MM.1S (cell line): Measurements from ENCODE around the gene C11orf91.

ENCODE experiments used
- DNase-seq: peaks from one replicate; pipeline ENCODE4 v3.0.0-alpha.2; 2015
- H2AFZ ChIP-seq: fragments of 300-600 bp; sonication (generic); 2 replicates; pipeline ENCODE4 v1.6.0; 2016; ENCODE audit warnings: antibody characterized with exemption, low read length
- H3F3A ChIP-seq: fragments of 300-600 bp; sonication (generic); 2 replicates; pipeline ENCODE4 v1.6.1; 2016; ENCODE audit warnings: mild to moderate bottlenecking, antibody characterized with exemption, low read length, moderate library complexity, mixed read lengths; ENCODE audit not compliant: insufficient read depth
- H3K27ac ChIP-seq: fragments of 300-600 bp; sonication (generic); 2 replicates; pipeline ENCODE4 v1.5.1; 2016; ENCODE audit warnings: mild to moderate bottlenecking, low read length
- H3K27me3 ChIP-seq: fragments of 300-600 bp; sonication (generic); replicated peaks from 2 replicates; pipeline ENCODE4 v1.6.0; 2016; ENCODE audit warnings: low read length; ENCODE audit not compliant: insufficient read depth
- H3K36me3 ChIP-seq: fragments of 300-600 bp; sonication (generic); replicated peaks from 2 replicates; pipeline ENCODE4 v1.6.1; 2016; ENCODE audit warnings: mild to moderate bottlenecking, low read length, mixed read lengths; ENCODE audit not compliant: insufficient read depth
- H3K4me1 ChIP-seq: fragments of 300-600 bp; sonication (generic); 2 replicates; pipeline ENCODE4 v1.6.1; 2016; ENCODE audit warnings: low read length, mixed read lengths
- H3K4me2 ChIP-seq: fragments of 300-600 bp; sonication (generic); 2 replicates; pipeline ENCODE4 v1.6.0; 2016; ENCODE audit warnings: low read depth, low read length
- H3K4me3 ChIP-seq: fragments of 300-600 bp; sonication (generic); 2 replicates; pipeline ENCODE4 v1.5.1; 2016; ENCODE audit warnings: low read length, mixed read lengths
- H3K79me2 ChIP-seq: fragments of 300-600 bp; sonication (generic); 2 replicates; pipeline ENCODE4 v1.6.1; 2016; ENCODE audit warnings: mixed run types, low read length, mixed read lengths
- H3K9ac ChIP-seq: fragments of 300-600 bp; sonication (generic); 2 replicates; pipeline ENCODE4 v1.6.1; 2016; ENCODE audit warnings: low read length, mixed read lengths
- H3K9me2 ChIP-seq: fragments of 300-600 bp; sonication (generic); replicated peaks from 2 replicates; pipeline ENCODE4 v1.6.1; 2016; ENCODE audit warnings: mild to moderate bottlenecking, low read length, mixed read lengths; ENCODE audit not compliant: insufficient read depth
- H3K9me3 ChIP-seq: fragments of 300-600 bp; sonication (generic); replicated peaks from 2 replicates; pipeline ENCODE4 v1.6.1; 2016; ENCODE audit warnings: mild to moderate bottlenecking, low read length, mixed read lengths; ENCODE audit not compliant: insufficient read depth
- H4K20me1 ChIP-seq: fragments of 300-600 bp; sonication (generic); 2 replicates; pipeline ENCODE4 v1.6.1; 2016; ENCODE audit warnings: mild to moderate bottlenecking, low read length, moderate library complexity, mixed read lengths; ENCODE audit not compliant: insufficient read depth
- CTCF ChIP-seq: fragments of 300-600 bp; sonication (generic); IDR thresholded peaks from 2 replicates; pipeline ENCODE4 v1.5.1; 2016; ENCODE audit warnings: antibody characterized with exemption, low read length, mixed read lengths
- EZH2 ChIP-seq: fragments of 300-600 bp; sonication (generic); optimal IDR thresholded peaks from 2 replicates; pipeline ENCODE3; 2017; ENCODE audit warnings: low read depth, mild to moderate bottlenecking, antibody characterized with exemption, low read length, mixed read lengths
- EZH2phosphoT487 ChIP-seq: fragments of 300-600 bp; sonication (generic); IDR thresholded peaks from 2 replicates; pipeline ENCODE4 v1.6.1; 2018; ENCODE audit warnings: antibody characterized with exemption, low read length

C11orf91 gene

GRCh38 chr11:33652930-33653329, 47.7 kb downstream of the C11orf91 start:
- H2AFZ ChIP-seq, result no peak overlapping the region
- H3F3A ChIP-seq, result peaks cover 7% of the 10 kb centered on the region; the same call in 1 of the 2 replicates
- no peak overlapping the region for H3K4me3 ChIP-seq
- H3K4me1 ChIP-seq, result peaks cover 35% of the 10 kb centered on the region
- TF ChIP-seq EZH2phosphoT487 (no peak), EZH2 (no peak), CTCF (no peak)
- no peaks in the 10 kb centered on the region for H4K20me1 ChIP-seq
- H3K36me3 ChIP-seq, result no peaks in the 10 kb centered on the region
- H3K27ac ChIP-seq, result no peak overlapping the region
- H3K27me3 ChIP-seq, result no peaks in the 10 kb centered on the region
- H3K4me2 ChIP-seq, result no peak overlapping the region
- H3K9me3 ChIP-seq, result no peaks in the 10 kb centered on the region
- H3K79me2 ChIP-seq, result no peaks in the 10 kb centered on the region
- H3K9ac ChIP-seq, result no peak overlapping the region
- DNase-seq, result no peak
- H3K9me2 ChIP-seq, result no peaks in the 10 kb centered on the region

GRCh38 chr11:33652431-33652830, 48.2 kb downstream of the C11orf91 start:
- H3K4me2 ChIP-seq, result no peak overlapping the region
- peaks cover 35% of the 10 kb centered on the region for H3K4me1 ChIP-seq
- no peaks in the 10 kb centered on the region for H3K79me2 ChIP-seq
- no peaks in the 10 kb centered on the region for H3K36me3 ChIP-seq
- H3K9ac ChIP-seq, result no peak overlapping the region
- no peaks in the 10 kb centered on the region for H3K27me3 ChIP-seq
- no peak for DNase-seq
- no peak for TF ChIP-seq CTCF
- TF ChIP-seq EZH2phosphoT487, result no peak
- TF ChIP-seq EZH2, result no peak
- no peaks in the 10 kb centered on the region for H3K9me2 ChIP-seq
- no peak overlapping the region for H3K27ac ChIP-seq
- H2AFZ ChIP-seq, result no peak overlapping the region
- no peaks in the 10 kb centered on the region for H3K9me3 ChIP-seq
- no peaks in the 10 kb centered on the region for H4K20me1 ChIP-seq
- H3K4me3 ChIP-seq, result no peak overlapping the region
- H3F3A ChIP-seq, result peaks cover 7% of the 10 kb centered on the region; the same call in 1 of the 2 replicates

- DNase-seq, result no peak
- H2AFZ ChIP-seq, result no peak overlapping the region
- H3K9me3 ChIP-seq, result no peaks in the 10 kb centered on the region
- no peaks in the 10 kb centered on the region for H3K79me2 ChIP-seq
- H3K4me2 ChIP-seq, result no peak overlapping the region
- H3K9me2 ChIP-seq, result no peaks in the 10 kb centered on the region
- no peak overlapping the region for H3K9ac ChIP-seq
- H3K4me1 ChIP-seq, result peaks cover 35% of the 10 kb centered on the region
- peaks cover 7% of the 10 kb centered on the region; the same call in 1 of the 2 replicates for H3F3A ChIP-seq
- no peaks in the 10 kb centered on the region for H3K27me3 ChIP-seq
- no peak overlapping the region for H3K27ac ChIP-seq
- no peaks in the 10 kb centered on the region for H3K36me3 ChIP-seq
- no peaks in the 10 kb centered on the region for H4K20me1 ChIP-seq
- TF ChIP-seq EZH2phosphoT487 (no peak), EZH2 (no peak), CTCF (no peak)
- no peak overlapping the region for H3K4me3 ChIP-seq
Measured at GRCh38 chr11:33651990-33652389, 48.6 kb downstream of the C11orf91 start.
